ENCODE results near the gene SYS1.
"Not testable (repeated sequence)": the region's sequence is repeated elsewhere in the genome, so short reads cannot be mapped to it uniquely, and the experiment has no call there.

The SYS1 gene

DNA sequence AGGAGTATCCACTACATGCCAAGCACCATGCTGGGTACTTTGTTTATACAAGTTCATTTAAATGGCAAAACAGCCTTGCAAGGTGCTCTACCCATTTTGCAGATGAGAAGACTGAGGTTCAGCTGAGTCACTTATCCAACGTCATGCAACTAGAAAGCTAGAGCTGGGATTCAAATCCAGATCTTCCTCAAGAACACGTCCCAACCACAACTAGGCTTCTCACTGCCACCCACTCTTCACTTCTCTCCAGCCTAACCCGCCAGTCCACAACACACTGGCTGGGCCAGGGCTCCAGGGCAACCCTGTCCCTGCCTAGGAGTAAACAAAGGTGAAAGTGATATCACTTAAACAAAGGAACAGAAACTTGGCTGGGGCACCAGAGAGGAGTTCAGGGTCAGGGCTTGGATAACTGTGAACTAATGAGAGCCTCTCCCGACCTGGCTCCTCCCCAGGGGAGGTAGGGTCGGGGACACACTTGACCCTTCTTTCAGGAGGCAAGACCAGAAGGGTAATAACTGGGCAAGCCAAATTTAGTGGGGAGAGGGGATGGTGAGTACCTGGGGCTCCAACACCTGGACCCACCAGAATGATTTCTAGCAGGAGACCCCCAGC is 22.6 kb upstream of the SYS1 start:
- FAIRE-seq: no peak

GRCh38 chr20:45340951-45341350 is 22.0 kb upstream of the SYS1 start:
- FAIRE-seq: no peak

- no peak for FAIRE-seq
These were observed 21.4 kb upstream of the SYS1 start for GRCh38 chr20:45341579-45341938.

GRCh38 chr20:45341939-45342854 is 20.8 kb upstream of the SYS1 start:
- no peak for FAIRE-seq

- no peak for FAIRE-seq
These were observed 20.0 kb upstream of the SYS1 start for GRCh38 chr20:45342855-45343531.

GRCh38 chr20:45343532-45344167 is 19.3 kb upstream of the SYS1 start:
- no peak for FAIRE-seq

GRCh38 chr20:45344168-45344860 is 18.6 kb upstream of the SYS1 start:
- FAIRE-seq: no peak

DNA sequence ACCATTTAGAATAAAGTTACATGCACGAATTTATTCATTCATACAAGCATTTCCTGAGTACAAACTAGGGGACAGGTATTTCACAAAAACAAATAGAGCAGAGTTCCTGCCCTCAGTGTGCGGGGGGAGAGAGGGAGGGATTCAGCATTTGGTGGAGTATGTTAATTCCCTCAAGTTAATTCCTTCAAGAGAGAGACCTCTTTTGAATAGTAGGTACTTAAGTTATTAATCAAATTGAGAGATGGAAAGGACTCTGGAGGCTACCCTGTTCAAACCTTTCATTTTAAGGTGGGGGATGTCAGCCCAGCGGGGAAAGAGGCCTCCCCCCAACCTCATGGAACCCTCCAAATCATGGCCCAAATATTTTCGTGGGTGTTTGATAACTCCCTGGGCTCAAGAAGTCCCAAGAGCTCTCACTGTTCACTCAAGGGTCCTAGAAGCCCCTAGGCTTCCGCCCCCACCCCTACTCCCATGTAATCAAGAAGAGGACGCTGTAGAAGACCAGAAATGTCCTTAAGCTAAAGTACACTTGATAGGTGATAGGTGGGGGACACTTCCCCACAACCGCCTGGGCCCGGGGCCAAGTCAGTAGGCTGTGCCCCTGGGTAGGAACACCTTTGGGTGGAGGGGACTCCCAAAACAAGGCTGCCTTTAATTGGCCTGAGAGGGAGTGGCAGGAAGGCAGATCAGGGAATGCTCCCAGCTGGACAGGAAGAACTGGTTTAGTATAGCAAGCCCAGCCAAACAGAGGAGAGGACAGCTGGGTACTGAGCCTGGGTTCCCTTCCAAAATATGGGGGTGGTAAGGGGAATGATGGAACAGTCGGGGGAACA is 17.6 kb upstream of the SYS1 start:
- no peak for FAIRE-seq

DNA sequence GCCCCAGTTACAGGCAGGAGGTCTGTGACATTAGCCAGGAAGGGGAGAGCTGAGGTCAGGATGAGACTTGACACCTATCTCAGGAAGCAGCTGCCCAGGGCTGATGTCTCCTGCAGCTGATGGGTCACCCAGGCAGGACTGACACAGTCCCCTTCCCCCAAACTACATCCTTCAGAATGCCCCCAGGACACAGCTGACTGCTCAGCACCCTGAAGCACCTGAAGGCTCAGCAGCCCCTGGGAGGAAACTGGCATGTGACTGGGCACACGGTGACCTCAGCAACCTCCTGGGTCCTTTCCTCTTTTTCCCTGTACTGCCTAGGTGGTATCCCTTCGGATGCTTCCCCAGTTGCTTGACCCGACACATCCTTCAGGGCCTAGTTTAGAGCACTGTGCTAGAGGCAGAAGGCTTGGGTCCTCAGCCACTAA is 16.7 kb upstream of the SYS1 start:
- FAIRE-seq: no peak

- FAIRE-seq: no peak
These were observed 16.1 kb upstream of the SYS1 start for GRCh38 chr20:45346851-45347250.

- no peak for FAIRE-seq
These were observed 15.5 kb upstream of the SYS1 start for GRCh38 chr20:45347297-45347935.

GRCh38 chr20:45347936-45348778 is 14.8 kb upstream of the SYS1 start, which contains the start of gene SDC4:
TSS of gene SDC4 (minus strand) at chr20:45348424. CDS start at chr20:45348384, 40 bp downstream.
- FAIRE-seq: no peak

DNA sequence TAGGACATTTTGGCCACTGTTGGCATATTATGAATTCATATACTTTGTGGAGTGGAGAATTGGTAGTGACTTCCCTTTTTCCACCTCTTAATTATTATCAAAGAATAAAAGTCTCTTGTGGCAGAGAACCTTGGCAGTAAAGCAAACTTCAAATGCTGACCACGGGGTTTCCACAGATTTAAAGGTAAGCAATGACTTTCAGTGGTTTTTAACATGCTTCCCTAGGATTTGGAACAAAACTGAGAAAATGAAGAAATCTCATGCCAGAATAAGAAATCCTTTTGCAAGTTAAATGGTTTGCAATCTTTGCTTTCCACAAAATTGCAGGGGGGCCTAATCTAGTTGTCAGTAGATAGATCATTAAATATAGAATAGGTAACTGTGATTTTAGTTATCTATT is 12.7 kb upstream of the SYS1 start:
- FAIRE-seq: no peak

DNA sequence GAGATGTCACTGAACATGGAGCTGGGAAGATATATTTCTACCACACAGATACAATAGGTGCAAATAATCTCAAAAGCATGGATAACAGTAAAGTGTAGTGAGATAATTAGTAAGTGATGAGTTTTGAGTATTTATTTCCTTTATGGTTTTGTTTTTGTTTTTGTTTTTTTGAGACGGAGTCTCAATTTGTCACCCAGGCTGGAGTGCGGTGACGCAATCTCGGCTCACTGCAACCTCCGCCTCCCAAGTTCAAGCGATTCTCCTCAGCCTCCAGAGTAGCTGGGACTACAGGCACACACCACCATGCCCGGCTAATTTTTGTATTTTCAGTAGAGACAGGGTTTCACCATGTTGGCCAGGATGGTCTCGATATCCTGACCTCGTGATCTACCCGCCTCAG is 12.2 kb upstream of the SYS1 start:
- FAIRE-seq: not testable (repeated sequence)

DNA sequence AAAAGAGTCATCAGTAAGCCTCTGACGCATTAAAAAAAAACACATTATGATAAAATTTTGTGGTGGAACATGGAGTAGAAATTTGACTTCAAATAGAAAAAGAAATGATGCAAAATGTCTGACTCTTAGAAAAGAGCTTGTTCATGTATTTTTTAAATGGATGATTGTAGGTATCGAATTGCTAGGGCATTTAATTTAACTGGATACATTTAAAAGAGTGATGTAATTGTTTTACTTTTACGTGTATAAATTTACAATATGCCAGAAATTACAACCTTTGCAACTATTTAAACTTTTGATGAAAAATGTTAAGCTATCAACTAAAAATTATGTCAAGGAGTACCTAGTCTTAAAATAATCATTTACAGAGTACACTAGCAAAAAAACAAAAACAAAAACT is 10.2 kb upstream of the SYS1 start:
- FAIRE-seq: no peak

- no peak for FAIRE-seq
These were observed 9.2 kb upstream of the SYS1 start for GRCh38 chr20:45353746-45354145.

DNA sequence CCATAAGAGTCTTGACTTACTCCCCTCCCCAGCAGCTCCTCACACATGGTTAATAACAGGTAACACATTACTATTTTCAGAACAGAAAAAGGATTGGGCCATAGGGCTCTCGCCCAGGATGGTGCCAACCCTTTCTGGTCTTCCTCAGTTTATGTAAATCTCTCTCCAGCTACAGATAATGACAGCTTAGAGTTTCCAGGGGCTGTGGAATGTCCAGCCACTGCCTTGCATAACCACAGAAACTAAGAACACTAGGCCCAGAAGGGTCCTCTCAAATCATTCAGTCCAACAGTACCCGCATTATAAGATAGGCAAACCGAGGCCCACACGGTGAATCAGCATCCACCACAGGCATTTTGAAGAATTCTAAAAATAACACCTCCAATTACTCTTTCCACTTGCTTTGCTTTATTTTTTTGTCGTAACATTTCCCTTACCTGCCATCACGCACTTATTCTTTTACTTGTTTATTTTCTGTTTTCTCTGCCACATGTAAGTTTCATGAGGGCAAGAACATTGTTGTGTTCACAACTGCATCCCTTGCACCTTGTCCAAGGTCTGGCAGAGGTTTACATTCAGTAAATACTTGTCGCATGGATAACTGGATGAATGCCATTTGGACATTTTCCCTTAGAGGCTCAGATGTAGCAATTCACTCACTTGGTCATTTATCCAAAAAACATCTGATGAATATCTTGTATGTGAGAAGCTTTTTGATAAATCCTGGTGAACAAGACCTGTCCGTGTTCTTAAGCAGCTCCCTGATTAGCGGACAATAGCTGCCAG is 8.3 kb upstream of the SYS1 start:
- FAIRE-seq: no peak

GRCh38 chr20:45355209-45356084 is 7.5 kb upstream of the SYS1 start:
- FAIRE-seq: no peak
